GM19467 (cell line): ENCODE results near the gene FANCD2OS.
"Not testable (repeated sequence)": the region's sequence is repeated elsewhere in the genome, so short reads cannot be mapped to it uniquely, and the experiment has no call there.

Experiments used
- ATAC-seq: cut with Tn5 transposase; IDR thresholded peaks from one replicate; pipeline ENCODE4 v1.9.1; 2021; ENCODE audit warnings: mild to moderate bottlenecking, moderate library complexity; ENCODE audit not compliant: unreplicated experiment

FANCD2OS gene

GRCh38 chr3:10099041-10099440 lies 9.0 kb downstream of the FANCD2OS start:
- ATAC-seq = no peak

- no peak for ATAC-seq
Observed at GRCh38 chr3:10093678-10094077, 14.4 kb downstream of the FANCD2OS start.

- not testable (repeated sequence) for ATAC-seq
Observed at GRCh38 chr3:10091387-10091786, 16.7 kb downstream of the FANCD2OS start.

GRCh38 chr3:10090774-10091173 lies 17.3 kb downstream of the FANCD2OS start:
- not testable (repeated sequence) for ATAC-seq

DNA sequence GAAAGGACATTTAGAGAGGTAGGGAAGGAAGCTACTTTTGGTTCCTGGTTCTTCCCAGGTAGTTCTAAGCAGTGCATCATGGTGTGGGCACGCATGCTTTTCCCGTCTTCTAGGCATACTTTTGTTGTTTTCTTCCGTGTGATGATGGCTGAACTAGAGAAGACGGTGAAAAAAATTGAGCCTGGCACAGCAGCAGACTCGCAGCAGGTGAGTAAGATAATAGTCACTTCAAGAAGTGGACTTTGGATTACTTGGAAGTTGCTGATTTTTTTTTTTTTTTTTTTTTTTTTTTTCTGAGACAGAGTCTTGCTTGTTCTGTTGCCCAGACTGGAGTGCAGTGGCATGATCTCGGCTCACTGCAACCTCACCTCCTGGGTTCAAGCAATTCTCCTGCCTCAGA lies 17.9 kb downstream of the FANCD2OS start:
- ATAC-seq = no peak

GRCh38 chr3:10088256-10088655 lies 19.8 kb downstream of the FANCD2OS start:
- ATAC-seq = no peak

DNA sequence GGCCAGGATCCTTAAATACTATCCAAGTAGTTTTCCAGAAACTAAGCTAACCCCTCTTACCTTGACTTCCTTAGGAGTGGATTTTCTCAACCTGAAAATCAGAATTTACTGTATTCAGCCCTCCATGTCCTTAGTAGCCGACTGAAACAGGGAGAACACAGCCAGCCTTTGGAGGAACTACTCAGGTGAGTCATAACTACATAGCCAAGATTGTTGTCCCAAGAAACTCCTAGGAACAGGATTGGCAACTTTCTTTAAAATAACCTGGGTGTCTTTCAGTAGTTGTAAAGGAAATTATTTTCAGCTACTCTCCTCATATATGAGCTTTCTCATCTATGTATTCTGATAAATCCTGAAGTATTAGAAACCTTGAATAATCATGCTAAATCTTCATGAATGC lies 22.3 kb downstream of the FANCD2OS start:
- ATAC-seq = no peak

DNA sequence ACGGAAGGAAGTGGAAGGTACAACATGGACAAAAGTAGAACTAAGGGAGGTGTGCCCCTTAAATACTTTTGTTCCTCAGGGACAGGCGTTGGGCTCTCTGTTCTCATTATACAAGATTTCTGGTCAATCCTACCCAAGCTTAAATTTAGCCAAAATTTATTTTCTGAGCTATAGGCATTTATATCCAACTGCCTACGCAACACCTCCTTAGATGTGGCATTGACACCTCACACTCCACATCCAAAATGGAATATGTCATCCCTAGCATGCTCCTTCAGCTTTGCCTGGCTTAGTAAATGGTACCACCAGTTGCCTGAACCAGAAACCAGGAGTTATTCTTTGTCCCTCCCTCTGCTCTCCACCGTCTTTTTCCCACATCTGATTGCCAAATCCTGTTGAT lies 26.2 kb downstream of the FANCD2OS start:
- no peak for ATAC-seq

- ATAC-seq = no peak
Observed at GRCh38 chr3:10074666-10075065, 33.4 kb downstream of the FANCD2OS start.

GRCh38 chr3:10070077-10070476 lies 38.0 kb downstream of the FANCD2OS start:
- ATAC-seq = not testable (repeated sequence)

GRCh38 chr3:10055097-10055496 lies 53.0 kb downstream of the FANCD2OS start:
- no peak for ATAC-seq
